Lower leg skin (tissue), 4 donors: Measurements from ENCODE around the gene HMGXB3. TPM values are rescaled to one million over a fixed set of nuclear protein-coding genes. Genes with fewer than 3 reads are reported as not detected.

Experiments
- DNase-seq, 2 donors: peaks; one replicate each; pipeline ENCODE4 v3.0.0-alpha.2; 2019; ENCODE audit warnings: low spot score in 2 of 2
- H3K4me3 ChIP-seq: fragments of 200-600 bp; sonication (generic); 2 replicates; pipeline ENCODE4 v1.5.1; 2017; ENCODE audit warnings: mild to moderate bottlenecking, low read depth; ENCODE audit not compliant: poor library complexity, severe bottlenecking
- CTCF ChIP-seq, 3 donors: fragments of 450-650 bp; IDR thresholded peaks; one replicate each; pipeline ENCODE4 v1.5.1; 2016; ENCODE audit warnings: antibody characterized with exemption in 3 of 3, mild to moderate bottlenecking in 3 of 3, moderate library complexity in 2 of 3
- POLR2A ChIP-seq, 2 donors: fragments of 450-650 bp; IDR thresholded peaks; one replicate each; pipeline ENCODE4 v1.6.1; 2016 to 2017; ENCODE audit warnings: antibody characterized with exemption in 2 of 2, mild to moderate bottlenecking in 1 of 2, moderate library complexity in 1 of 2
- WGBS, 2 donors: methylation state at CpG; one replicate each; pipeline ENCODE4 v1.1.5; 2018; 5-methylcytosine and 5-hydroxymethylcytosine counted together
- intact Hi-C: fragments of 100-400 bp; cut with DNase I; formaldehyde crosslinking; loops from one replicate; pipeline ENCODE4 v1.15.0; 2023; ENCODE audit warnings: low total_unique reads
- total RNA-seq, 4 donors: library from RNA; depleted of rRNA; stranded (reverse); fragments of >200 nt; gene quantifications; one replicate each; pipeline ENCODE4 v1.1.0, GENCODE V29; 2016

The HMGXB3 gene
- total RNA-seq, 4 donors from 2014 or later: 24.6 to 32.0 (median 26.1) TPM

GRCh38 chr5:150053713-150054392 is 53.3 kb downstream of the HMGXB3 start:
- no peak for TF ChIP-seq CTCF (IDR thresholded peaks at IDR 0.05)
- no peak for TF ChIP-seq POLR2A (IDR thresholded peaks at IDR 0.05)
- WGBS, 2 donors: 95 to 96% methylated on average over 14 of the region's 14 CpGs
- DNase-seq: peak in 1 of 2 donors; percentile 68
- H3K4me3 ChIP-seq: no peak overlapping the region
- intact Hi-C loops: no loop called here

DNA sequence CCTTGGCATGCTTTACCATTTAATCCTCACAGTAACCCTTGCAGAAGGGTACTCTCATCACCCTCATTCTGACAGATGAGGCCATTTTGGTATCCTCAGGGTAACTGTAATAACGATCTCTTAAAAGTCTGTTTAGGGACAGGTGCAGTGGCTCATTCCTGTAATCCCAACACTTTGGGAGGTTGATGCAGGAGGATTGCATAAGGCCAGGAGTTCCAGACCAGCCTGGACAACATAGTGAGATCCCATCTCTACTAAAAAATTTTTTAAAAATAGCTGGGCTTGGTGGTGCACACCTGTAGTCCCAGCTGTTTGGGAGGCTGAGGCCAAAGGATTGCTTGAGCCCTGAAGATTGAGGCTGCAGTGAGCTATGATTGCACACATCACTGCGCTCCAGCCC is 54.0 kb downstream of the HMGXB3 start:
- TF ChIP-seq CTCF (IDR thresholded peaks at IDR 0.05): no peak
- no peak for TF ChIP-seq POLR2A (IDR thresholded peaks at IDR 0.05)
- intact Hi-C loops: no loop called here
- no peak for DNase-seq
- H3K4me3 ChIP-seq: no peak overlapping the region
- WGBS, 2 donors: 93 to 94% methylated on average over 2 of the region's 2 CpGs

DNA sequence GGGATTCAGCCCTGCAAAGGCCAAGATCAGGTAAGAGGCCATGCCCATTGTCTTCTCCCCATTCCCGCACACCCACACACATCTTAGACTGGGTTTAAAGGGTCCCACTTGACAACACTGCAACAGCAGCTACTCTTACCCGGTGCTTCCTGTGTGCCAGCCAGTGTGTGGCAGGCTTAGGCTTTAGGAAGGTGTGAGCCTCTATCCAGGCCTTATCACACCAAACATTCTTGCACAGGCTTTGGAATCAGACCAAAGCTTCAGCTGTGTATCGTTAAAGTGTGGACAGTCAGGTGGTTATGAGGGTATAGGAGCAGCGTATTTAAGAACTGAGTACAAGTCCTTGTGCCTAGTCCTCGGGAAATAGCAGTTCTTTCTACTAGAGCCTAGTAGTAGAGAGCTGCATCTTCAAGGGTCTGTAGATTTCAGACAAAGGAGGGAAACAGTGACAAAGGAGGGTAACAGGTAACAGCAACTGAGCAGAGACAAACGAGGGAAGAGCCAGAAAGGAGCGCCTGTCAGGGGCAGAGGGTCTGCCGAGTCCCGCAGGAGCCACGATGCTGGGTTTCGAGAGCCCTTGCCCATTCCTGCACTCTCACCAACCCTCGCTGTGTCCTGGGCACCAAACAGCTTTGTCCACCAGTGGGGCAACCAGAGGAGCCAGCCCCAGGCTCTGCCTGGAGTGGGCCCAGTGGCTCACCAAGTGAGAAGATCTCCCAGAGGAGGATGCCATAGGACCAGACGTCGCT is 55.0 kb downstream of the HMGXB3 start:
- no peak for DNase-seq
- TF ChIP-seq CTCF (IDR thresholded peaks at IDR 0.05) (no peak), POLR2A (IDR thresholded peaks at IDR 0.05) (no peak)
- intact Hi-C loops: no loop called here
- no peak overlapping the region for H3K4me3 ChIP-seq
- 83 to 88% methylated on average over 14 of the region's 14 CpGs for WGBS, 2 donors

DNA sequence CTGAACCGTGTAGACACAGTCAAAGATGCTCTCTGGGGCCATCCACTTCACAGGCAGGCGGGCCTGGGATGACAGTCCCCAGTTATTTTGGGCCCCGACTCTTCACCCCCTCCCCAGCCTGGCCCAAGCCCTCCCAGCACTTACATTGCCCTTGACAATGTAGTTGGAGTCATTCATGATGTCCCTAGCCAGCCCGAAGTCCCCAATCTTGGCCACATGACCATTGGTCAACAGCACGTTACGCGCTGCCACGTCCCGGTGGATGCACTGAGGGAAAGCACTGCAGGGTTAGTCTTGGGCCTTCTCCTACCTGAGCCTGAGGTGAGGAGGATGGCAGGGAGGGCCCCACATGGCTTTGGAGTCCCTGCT is 55.5 kb downstream of the HMGXB3 start:
- no peak overlapping the region for H3K4me3 ChIP-seq
- intact Hi-C loops: no loop called here
- WGBS, 2 donors: 90 to 92% methylated on average over 9 of the region's 9 CpGs
- TF ChIP-seq CTCF (IDR thresholded peaks at IDR 0.05) (no peak), POLR2A (IDR thresholded peaks at IDR 0.05) (no peak)
- peak in 1 of 2 donors; percentile 81 for DNase-seq

GRCh38 chr5:150057052-150057451 is 56.5 kb downstream of the HMGXB3 start:
- H3K4me3 ChIP-seq: no peak overlapping the region
- no peak for TF ChIP-seq CTCF (IDR thresholded peaks at IDR 0.05)
- TF ChIP-seq POLR2A (IDR thresholded peaks at IDR 0.05): no peak
- DNase-seq: no peak
- intact Hi-C loops: no loop called here
- WGBS, 2 donors: 41 to 50% methylated on average over 8 of the region's 8 CpGs
